NCI-H226 (cell line): Measurements from ENCODE around the gene GABRP.
A peak's percentile ranks its signal among the peaks of the same experiment; 100 is the strongest.
"Not testable (repeated sequence)": the region's sequence is repeated elsewhere in the genome, so short reads cannot be mapped to it uniquely, and the experiment has no call there.

Experiments
- DNase-seq: peaks from one replicate; pipeline ENCODE4 v3.0.0-alpha.2; 2015

Gene GABRP

GRCh38 chr5:170795154-170795553 is 11.6 kb downstream of the GABRP start:
- DNase-seq: no peak

GRCh38 chr5:170805666-170806065 is 22.1 kb downstream of the GABRP start:
- DNase-seq: no peak

GRCh38 chr5:170809551-170809950 is 26.0 kb downstream of the GABRP start:
- DNase-seq: peak; percentile 14

GRCh38 chr5:170811719-170812118 is 28.2 kb downstream of the GABRP start:
- no peak for DNase-seq

GRCh38 chr5:170813231-170813630 is 29.7 kb downstream of the GABRP start:
- DNase-seq: no peak

GRCh38 chr5:170817195-170817594 is 33.7 kb downstream of the GABRP start:
- no peak for DNase-seq

- no peak for DNase-seq
These were observed 34.7 kb downstream of the GABRP start for GRCh38 chr5:170818232-170818631.

- DNase-seq: no peak
These were observed 36.3 kb downstream of the GABRP start for GRCh38 chr5:170819824-170820223.

GRCh38 chr5:170821257-170821800 is 37.8 kb downstream of the GABRP start:
- no peak for DNase-seq

- DNase-seq: no peak
These were observed 42.6 kb downstream of the GABRP start for GRCh38 chr5:170826117-170826516.

GRCh38 chr5:170832241-170832640 is 48.7 kb downstream of the GABRP start:
- no peak for DNase-seq

GRCh38 chr5:170833981-170834380 is 50.5 kb downstream of the GABRP start:
- DNase-seq: not testable (repeated sequence)

GRCh38 chr5:170836226-170836625 is 52.7 kb downstream of the GABRP start:
- no peak for DNase-seq

- no peak for DNase-seq
These were observed 60.3 kb downstream of the GABRP start for GRCh38 chr5:170843870-170844269.

- DNase-seq: no peak
These were observed 61.1 kb downstream of the GABRP start for GRCh38 chr5:170844651-170845050.

- DNase-seq: no peak
These were observed 62.9 kb downstream of the GABRP start for GRCh38 chr5:170846416-170846815.

GRCh38 chr5:170846846-170847245 is 63.3 kb downstream of the GABRP start:
- DNase-seq: no peak

GRCh38 chr5:170848033-170848432 is 64.5 kb downstream of the GABRP start:
- no peak for DNase-seq

GRCh38 chr5:170849374-170849773 is 65.8 kb downstream of the GABRP start:
- no peak for DNase-seq

- no peak for DNase-seq
These were observed 71.0 kb downstream of the GABRP start for GRCh38 chr5:170854566-170854965.

GRCh38 chr5:170857066-170857465 is 73.5 kb downstream of the GABRP start:
- no peak for DNase-seq

- no peak for DNase-seq
These were observed 76.9 kb downstream of the GABRP start for GRCh38 chr5:170860415-170860814.

- DNase-seq: no peak
These were observed 77.5 kb downstream of the GABRP start for GRCh38 chr5:170860818-170861666.

GRCh38 chr5:170861667-170861916 is 78.1 kb downstream of the GABRP start:
- DNase-seq: no peak
